ENCODE data around the gene PORCN. TPM values are rescaled to one million over a fixed set of nuclear protein-coding genes. Genes with fewer than 3 reads are reported as not detected.

Gene PORCN
- total and polyA plus RNA-seq, 2 of the 13 experiments (the other 11 are each of a cell fraction or from before 2014, with no cell fraction given) = 3.9 to 5.8 TPM

DNA sequence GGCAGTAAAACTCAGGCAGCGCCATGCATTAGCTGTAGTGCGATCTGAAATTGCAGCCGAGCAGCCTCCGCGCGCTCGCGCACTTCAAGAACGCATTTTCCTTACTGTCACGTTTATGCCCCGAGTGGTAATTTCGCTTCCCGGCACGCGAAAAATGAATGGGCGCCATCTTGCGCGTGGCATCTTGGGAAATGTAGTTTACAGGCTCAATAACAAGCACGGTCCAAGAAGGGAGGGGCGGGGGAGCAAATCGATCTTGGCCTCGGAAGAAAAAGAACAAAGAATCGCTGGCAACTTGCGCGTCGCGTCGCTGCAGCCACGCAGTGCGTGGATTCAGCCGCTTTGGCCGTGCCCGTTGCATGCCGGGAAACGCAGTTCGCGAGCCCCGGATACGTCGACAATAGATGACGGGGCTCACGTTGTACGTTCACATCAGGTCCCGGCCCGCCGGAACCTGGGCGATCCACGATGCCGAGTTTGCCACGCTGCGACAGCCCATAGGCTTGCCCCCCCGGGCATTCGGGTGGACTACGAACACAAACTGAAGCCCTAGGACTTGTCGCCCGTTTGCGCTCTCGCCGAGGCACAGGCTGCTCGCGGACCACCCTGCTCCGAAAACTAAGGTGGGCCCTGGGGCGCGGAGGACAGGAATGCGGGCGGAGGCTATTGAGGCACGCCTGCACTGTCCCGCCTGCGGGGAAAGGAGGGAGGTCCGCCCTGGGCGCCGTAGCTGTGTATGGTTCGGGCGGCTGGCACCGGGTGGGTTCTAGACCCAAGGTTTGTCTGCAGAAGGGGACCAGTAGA, 32.8 kb upstream of the PORCN start, which contains the start of gene FTSJ1 (continued):
- TF ChIP-seq MED1 (CRISPR knock-in tag; IDR thresholded peaks at IDR 0.05) = peak; percentile 47
- TF ChIP-seq SCMH1 (CRISPR knock-in tag; IDR thresholded peaks at IDR 0.05; ENCODE audit: borderline replicate concordance) = no peak
- no peak for TF ChIP-seq AGO2 (optimal IDR thresholded peaks at IDR 0.05; ENCODE audit: low read depth, low read length)
- TF ChIP-seq ZNF644 (CRISPR knock-in tag; IDR thresholded peaks at IDR 0.05; ENCODE audit: low read depth) = no peak
- no peak for TF ChIP-seq ZNF720 (CRISPR knock-in tag; IDR thresholded peaks at IDR 0.05)
- TF ChIP-seq ZNF446 (CRISPR knock-in tag; IDR thresholded peaks at IDR 0.05) = 0 out of 2 replicates have a peak, but pooled peaks have one; percentile 50
- TF ChIP-seq CHCHD3 (CRISPR knock-in tag; IDR thresholded peaks at IDR 0.05) = 0 out of 2 replicates have a peak, but pooled peaks have one; percentile 25
- TF ChIP-seq PLRG1 (conservative IDR thresholded peaks at IDR 0.05) = no peak
- no peak for TF ChIP-seq ZNF598 (CRISPR knock-in tag; IDR thresholded peaks at IDR 0.05; ENCODE audit: borderline replicate concordance)
- no peak for TF ChIP-seq ZNF7 (CRISPR knock-in tag; IDR thresholded peaks at IDR 0.05)
- no peak for TF ChIP-seq PHB2 (IDR thresholded peaks at IDR 0.05; ENCODE audit: partially characterized antibody)
- TF ChIP-seq, protein P1, sequence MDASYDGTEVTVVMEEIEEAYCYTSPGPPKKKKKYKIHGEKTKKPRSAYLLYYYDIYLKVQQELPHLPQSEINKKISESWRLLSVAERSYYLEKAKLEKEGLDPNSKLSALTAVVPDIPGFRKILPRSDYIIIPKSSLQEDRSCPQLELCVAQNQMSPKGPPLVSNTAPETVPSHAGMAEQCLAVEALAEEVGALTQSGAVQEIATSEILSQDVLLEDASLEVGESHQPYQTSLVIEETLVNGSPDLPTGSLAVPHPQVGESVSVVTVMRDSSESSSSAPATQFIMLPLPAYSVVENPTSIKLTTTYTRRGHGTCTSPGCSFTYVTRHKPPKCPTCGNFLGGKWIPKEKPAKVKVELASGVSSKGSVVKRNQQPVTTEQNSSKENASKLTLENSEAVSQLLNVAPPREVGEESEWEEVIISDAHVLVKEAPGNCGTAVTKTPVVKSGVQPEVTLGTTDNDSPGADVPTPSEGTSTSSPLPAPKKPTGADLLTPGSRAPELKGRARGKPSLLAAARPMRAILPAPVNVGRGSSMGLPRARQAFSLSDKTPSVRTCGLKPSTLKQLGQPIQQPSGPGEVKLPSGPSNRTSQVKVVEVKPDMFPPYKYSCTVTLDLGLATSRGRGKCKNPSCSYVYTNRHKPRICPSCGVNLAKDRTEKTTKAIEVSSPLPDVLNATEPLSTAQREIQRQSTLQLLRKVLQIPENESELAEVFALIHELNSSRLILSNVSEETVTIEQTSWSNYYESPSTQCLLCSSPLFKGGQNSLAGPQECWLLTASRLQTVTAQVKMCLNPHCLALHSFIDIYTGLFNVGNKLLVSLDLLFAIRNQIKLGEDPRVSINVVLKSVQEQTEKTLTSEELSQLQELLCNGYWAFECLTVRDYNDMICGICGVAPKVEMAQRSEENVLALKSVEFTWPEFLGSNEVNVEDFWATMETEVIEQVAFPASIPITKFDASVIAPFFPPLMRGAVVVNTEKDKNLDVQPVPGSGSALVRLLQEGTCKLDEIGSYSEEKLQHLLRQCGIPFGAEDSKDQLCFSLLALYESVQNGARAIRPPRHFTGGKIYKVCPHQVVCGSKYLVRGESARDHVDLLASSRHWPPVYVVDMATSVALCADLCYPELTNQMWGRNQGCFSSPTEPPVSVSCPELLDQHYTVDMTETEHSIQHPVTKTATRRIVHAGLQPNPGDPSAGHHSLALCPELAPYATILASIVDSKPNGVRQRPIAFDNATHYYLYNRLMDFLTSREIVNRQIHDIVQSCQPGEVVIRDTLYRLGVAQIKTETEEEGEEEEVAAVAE (CRISPR knock-in tag; IDR thresholded peaks at IDR 0.05; ENCODE audit: borderline replicate concordance) = peak; percentile 62; the same call in 1 of the 2 replicates
- no peak for TF ChIP-seq ZNF138 (CRISPR knock-in tag; IDR thresholded peaks at IDR 0.05; ENCODE audit: low read depth)
- TF ChIP-seq IKZF4 (CRISPR knock-in tag; IDR thresholded peaks at IDR 0.05; ENCODE audit: borderline replicate concordance, low read depth, not compliant biosample characterization) = peak; percentile 49
- TF ChIP-seq, protein P2, sequence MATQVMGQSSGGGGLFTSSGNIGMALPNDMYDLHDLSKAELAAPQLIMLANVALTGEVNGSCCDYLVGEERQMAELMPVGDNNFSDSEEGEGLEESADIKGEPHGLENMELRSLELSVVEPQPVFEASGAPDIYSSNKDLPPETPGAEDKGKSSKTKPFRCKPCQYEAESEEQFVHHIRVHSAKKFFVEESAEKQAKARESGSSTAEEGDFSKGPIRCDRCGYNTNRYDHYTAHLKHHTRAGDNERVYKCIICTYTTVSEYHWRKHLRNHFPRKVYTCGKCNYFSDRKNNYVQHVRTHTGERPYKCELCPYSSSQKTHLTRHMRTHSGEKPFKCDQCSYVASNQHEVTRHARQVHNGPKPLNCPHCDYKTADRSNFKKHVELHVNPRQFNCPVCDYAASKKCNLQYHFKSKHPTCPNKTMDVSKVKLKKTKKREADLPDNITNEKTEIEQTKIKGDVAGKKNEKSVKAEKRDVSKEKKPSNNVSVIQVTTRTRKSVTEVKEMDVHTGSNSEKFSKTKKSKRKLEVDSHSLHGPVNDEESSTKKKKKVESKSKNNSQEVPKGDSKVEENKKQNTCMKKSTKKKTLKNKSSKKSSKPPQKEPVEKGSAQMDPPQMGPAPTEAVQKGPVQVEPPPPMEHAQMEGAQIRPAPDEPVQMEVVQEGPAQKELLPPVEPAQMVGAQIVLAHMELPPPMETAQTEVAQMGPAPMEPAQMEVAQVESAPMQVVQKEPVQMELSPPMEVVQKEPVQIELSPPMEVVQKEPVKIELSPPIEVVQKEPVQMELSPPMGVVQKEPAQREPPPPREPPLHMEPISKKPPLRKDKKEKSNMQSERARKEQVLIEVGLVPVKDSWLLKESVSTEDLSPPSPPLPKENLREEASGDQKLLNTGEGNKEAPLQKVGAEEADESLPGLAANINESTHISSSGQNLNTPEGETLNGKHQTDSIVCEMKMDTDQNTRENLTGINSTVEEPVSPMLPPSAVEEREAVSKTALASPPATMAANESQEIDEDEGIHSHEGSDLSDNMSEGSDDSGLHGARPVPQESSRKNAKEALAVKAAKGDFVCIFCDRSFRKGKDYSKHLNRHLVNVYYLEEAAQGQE (IDR thresholded peaks at IDR 0.05; ENCODE audit: borderline replicate concordance in 1 of 2, low read depth in 1 of 2, low read length in 2 of 2) = no peak
- TF ChIP-seq HMG20A (CRISPR knock-in tag; IDR thresholded peaks at IDR 0.05; ENCODE audit: borderline replicate concordance) = no peak
- no peak for TF ChIP-seq TAF15 (IDR thresholded peaks at IDR 0.05; ENCODE audit: low read depth, low read length, poor library complexity, severe bottlenecking)
- TF ChIP-seq, protein P3, sequence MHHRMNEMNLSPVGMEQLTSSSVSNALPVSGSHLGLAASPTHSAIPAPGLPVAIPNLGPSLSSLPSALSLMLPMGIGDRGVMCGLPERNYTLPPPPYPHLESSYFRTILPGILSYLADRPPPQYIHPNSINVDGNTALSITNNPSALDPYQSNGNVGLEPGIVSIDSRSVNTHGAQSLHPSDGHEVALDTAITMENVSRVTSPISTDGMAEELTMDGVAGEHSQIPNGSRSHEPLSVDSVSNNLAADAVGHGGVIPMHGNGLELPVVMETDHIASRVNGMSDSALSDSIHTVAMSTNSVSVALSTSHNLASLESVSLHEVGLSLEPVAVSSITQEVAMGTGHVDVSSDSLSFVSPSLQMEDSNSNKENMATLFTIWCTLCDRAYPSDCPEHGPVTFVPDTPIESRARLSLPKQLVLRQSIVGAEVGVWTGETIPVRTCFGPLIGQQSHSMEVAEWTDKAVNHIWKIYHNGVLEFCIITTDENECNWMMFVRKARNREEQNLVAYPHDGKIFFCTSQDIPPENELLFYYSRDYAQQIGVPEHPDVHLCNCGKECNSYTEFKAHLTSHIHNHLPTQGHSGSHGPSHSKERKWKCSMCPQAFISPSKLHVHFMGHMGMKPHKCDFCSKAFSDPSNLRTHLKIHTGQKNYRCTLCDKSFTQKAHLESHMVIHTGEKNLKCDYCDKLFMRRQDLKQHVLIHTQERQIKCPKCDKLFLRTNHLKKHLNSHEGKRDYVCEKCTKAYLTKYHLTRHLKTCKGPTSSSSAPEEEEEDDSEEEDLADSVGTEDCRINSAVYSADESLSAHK (CRISPR knock-in tag; IDR thresholded peaks at IDR 0.05; ENCODE audit: borderline replicate concordance) = no peak
- TF ChIP-seq ZNF773 (CRISPR knock-in tag; IDR thresholded peaks at IDR 0.05; ENCODE audit: borderline replicate concordance) = no peak

Data from HepG2 (cell line).